ENCODE results near the gene VEZT. TPM values are rescaled to one million over a fixed set of nuclear protein-coding genes. Genes with fewer than 3 reads are reported as not detected.

VEZT gene
- total and polyA plus RNA-seq, 9 of the 15 experiments (the other 6 are each of a cell fraction or from before 2014, with no cell fraction given): 16.1 to 61.5 (median 32.6) TPM

DNA sequence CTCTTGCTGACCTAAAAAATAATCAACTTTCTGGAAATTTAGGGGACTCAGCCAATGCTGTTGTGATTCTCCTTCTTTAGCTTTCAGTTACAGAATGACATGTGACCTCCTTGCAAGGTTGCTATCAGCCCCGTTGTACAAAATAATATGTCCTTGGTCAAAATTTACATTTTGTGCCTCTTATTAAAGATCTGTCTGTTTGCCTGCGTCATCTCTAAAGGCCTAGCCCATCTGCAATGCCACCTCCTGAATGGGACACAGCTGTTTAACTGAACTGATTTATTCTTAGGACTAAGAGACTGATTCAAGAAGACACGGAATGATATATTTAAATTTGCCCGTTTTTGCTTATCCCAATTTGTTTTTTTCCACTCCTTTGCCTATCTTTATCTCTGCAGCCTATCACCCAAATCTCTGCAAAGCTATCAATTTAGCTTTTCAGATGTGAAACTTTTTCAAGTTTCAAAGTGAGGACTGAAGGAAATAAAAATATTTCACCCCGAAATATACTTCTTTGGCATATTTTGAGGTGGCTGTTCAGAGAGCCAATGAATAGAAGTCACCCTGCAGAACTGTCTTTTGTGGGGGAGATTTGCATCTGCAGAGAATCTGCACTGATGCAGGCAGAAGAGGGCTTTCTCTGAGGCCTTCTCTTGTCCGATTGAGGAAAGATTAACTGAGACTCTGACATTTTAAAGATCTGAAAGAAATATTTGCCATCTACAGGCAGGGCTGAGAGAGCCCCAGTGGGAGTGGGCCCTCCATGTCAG is 126.0 kb downstream of the VEZT start:
- no peak for DNase-seq (ENCODE audit: extremely low read depth in 1 of 4, low spot score in 3 of 4)
- H3K4me2 ChIP-seq (ENCODE audit: insufficient read depth, low read length): no peak overlapping the region
- FAIRE-seq: no peak
- no peak overlapping the region for H3K9ac ChIP-seq (ENCODE audit: insufficient read depth in 1 of 2, low read depth in 2 of 2, low read length in 2 of 2)
- no TSS peak for BruUV-seq (replicated peaks)
- CTCF ChIA-PET (ENCODE audit: low intra/inter-chr PET ratio): no interaction called here
- H3K9me1 ChIP-seq (ENCODE audit: control insufficient read depth, insufficient read depth, low read length): no peaks in the 10 kb centered on the region
- no peaks in the 10 kb centered on the region for H3K79me2 ChIP-seq (ENCODE audit: control insufficient read depth, insufficient read depth, low read length)
- under 1% methylated on average over 6 of the region's 6 CpGs for WGBS (ENCODE audit: insufficient coverage, low coverage, missing lambda C conversion rate)
- no peak overlapping the region for H3K4me3 ChIP-seq
- intact Hi-C loops (cut with micrococcal nuclease): no loop called here
- H3K36me3 ChIP-seq (ENCODE audit: control insufficient read depth, insufficient read depth, low read length): no peaks in the 10 kb centered on the region
- in situ Hi-C loops (cut with MboI): no loop called here
- no peaks in the 10 kb centered on the region for H3K9me3 ChIP-seq (replicated peaks; ENCODE audit: control insufficient read depth, insufficient read depth, low read depth, low read length)
- H2AFZ ChIP-seq (ENCODE audit: low read depth, low read length): no peak overlapping the region
- POLR2A ChIA-PET: no interaction called here
- TF ChIP-seq NUFIP1 (IDR thresholded peaks at IDR 0.05; ENCODE audit: partially characterized antibody): no peak
- no peak for TF ChIP-seq IRF2 (CRISPR knock-in tag; IDR thresholded peaks at IDR 0.05)
- TF ChIP-seq, protein P1, sequence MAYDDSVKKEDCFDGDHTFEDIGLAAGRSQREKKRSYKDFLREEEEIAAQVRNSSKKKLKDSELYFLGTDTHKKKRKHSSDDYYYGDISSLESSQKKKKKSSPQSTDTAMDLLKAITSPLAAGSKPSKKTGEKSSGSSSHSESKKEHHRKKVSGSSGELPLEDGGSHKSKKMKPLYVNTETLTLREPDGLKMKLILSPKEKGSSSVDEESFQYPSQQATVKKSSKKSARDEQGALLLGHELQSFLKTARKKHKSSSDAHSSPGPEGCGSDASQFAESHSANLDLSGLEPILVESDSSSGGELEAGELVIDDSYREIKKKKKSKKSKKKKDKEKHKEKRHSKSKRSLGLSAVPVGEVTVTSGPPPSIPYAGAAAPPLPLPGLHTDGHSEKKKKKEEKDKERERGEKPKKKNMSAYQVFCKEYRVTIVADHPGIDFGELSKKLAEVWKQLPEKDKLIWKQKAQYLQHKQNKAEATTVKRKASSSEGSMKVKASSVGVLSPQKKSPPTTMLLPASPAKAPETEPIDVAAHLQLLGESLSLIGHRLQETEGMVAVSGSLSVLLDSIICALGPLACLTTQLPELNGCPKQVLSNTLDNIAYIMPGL (CRISPR knock-in tag; IDR thresholded peaks at IDR 0.05): no peak
- TF ChIP-seq ZBTB17 (CRISPR knock-in tag; IDR thresholded peaks at IDR 0.05): no peak
- TF ChIP-seq ADNP (tag; IDR thresholded peaks at IDR 0.05): no peak
- no peak for TF ChIP-seq ZNF583 (CRISPR knock-in tag; IDR thresholded peaks at IDR 0.05)
- no peak for TF ChIP-seq CHD1 (IDR thresholded peaks at IDR 0.05; ENCODE audit: low read length)
- no peak for TF ChIP-seq HDGF (IDR thresholded peaks at IDR 0.05)
- TF ChIP-seq, protein P2, sequence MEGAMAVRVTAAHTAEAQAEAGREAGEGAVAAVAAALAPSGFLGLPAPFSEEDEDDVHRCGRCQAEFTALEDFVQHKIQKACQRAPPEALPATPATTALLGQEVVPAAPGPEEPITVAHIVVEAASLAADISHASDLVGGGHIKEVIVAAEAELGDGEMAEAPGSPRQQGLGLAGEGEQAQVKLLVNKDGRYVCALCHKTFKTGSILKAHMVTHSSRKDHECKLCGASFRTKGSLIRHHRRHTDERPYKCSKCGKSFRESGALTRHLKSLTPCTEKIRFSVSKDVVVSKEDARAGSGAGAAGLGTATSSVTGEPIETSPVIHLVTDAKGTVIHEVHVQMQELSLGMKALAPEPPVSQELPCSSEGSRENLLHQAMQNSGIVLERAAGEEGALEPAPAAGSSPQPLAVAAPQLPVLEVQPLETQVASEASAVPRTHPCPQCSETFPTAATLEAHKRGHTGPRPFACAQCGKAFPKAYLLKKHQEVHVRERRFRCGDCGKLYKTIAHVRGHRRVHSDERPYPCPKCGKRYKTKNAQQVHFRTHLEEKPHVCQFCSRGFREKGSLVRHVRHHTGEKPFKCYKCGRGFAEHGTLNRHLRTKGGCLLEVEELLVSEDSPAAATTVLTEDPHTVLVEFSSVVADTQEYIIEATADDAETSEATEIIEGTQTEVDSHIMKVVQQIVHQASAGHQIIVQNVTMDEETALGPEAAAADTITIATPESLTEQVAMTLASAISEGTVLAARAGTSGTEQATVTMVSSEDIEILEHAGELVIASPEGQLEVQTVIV (CRISPR knock-in tag; IDR thresholded peaks at IDR 0.05; ENCODE audit: borderline replicate concordance): no peak
- no peak for TF ChIP-seq KLF1 (tag; IDR thresholded peaks at IDR 0.05)
- no peak for TF ChIP-seq DACH1 (IDR thresholded peaks at IDR 0.05; ENCODE audit: partially characterized antibody)
- TF ChIP-seq, protein P3, sequence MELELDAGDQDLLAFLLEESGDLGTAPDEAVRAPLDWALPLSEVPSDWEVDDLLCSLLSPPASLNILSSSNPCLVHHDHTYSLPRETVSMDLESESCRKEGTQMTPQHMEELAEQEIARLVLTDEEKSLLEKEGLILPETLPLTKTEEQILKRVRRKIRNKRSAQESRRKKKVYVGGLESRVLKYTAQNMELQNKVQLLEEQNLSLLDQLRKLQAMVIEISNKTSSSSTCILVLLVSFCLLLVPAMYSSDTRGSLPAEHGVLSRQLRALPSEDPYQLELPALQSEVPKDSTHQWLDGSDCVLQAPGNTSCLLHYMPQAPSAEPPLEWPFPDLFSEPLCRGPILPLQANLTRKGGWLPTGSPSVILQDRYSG (tag; conservative IDR thresholded peaks at IDR 0.05; ENCODE audit: low read depth): no peak
- TF ChIP-seq ZNF586 (CRISPR knock-in tag; conservative IDR thresholded peaks at IDR 0.05): no peak
- no peaks in the 10 kb centered on the region for H4K20me1 ChIP-seq (replicated peaks; ENCODE audit: control insufficient read depth, insufficient read depth, low read length)
- no peaks in the 10 kb centered on the region for H3K4me1 ChIP-seq (replicated peaks in 1 of 2; ENCODE audit: control insufficient read depth in 2 of 2, insufficient read depth in 2 of 2, low read length in 2 of 2)
- no peak for ATAC-seq
- no peak overlapping the region for H3K27ac ChIP-seq (ENCODE audit: extremely low read depth, low read depth, low read length)
- H3K27me3 ChIP-seq (ENCODE audit: control insufficient read depth in 2 of 2, insufficient read depth in 2 of 2, low read length in 2 of 2): peaks cover 12 to 21% of the 10 kb centered on the region in 2 experiments; a peak in 4 of 5 replicates

All from K562 (cell line).